ENCODE data around the gene IDI1. TPM values are rescaled to one million over a fixed set of nuclear protein-coding genes. Genes with fewer than 3 reads are reported as not detected.

The IDI1 gene
- polyA plus RNA-seq, 1 of the 3 experiments (the other 2 are of a cell fraction), result 15.9 TPM

DNA sequence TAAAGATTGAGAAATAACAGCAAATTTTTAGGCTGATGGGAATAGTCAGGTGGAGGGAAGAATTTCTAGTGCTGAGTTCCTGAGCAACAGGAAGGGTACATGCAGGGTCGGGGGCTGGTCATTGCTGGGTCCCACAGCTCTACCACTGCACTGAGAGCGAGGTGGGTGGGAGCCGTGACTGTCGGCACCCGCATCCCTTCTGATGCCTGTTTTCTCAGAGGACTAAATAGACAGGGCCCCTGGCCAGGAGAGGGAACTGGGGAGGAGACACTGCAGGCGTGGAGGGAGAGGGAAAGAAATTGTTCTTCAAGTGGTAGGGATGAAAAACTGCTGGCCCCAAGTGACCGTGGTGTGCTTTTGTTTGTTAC, 53.4 kb downstream of the IDI1 start:
- ChIA-PET CTCF (no interaction called here), POLR2A (no interaction called here)
- peaks cover 76 to 84% of the 10 kb centered on the region in 2 experiments for H3K36me3 ChIP-seq (replicated peaks in 1 of 2; ENCODE audit: control insufficient read depth in 1 of 2, insufficient read depth in 2 of 2, low read length in 1 of 2)
- H3K4me1 ChIP-seq (ENCODE audit: control insufficient read depth in 1 of 2, insufficient read depth in 2 of 2, low read depth in 1 of 2, low read length in 1 of 2), result peaks cover 0 to 9% of the 10 kb centered on the region in 2 experiments; a peak in 1 of 4 replicates
- no peak overlapping the region for H3K4me3 ChIP-seq (ENCODE audit: low read depth in 2 of 2, low read length in 1 of 2)
- H3K9me3 ChIP-seq, result no peaks in the 10 kb centered on the region
- 94% methylated on average over 7 of the region's 7 CpGs for WGBS (ENCODE audit: low lambda C conversion rate)
- no peaks in the 10 kb centered on the region for H3K27me3 ChIP-seq (ENCODE audit: insufficient read depth)
- peaks cover 96% of the 10 kb centered on the region for H3K79me2 ChIP-seq (ENCODE audit: insufficient read depth)
- H2AFZ ChIP-seq (ENCODE audit: low read depth), result no peak overlapping the region
- H4K20me1 ChIP-seq (ENCODE audit: insufficient read depth), result peaks cover 45% of the 10 kb centered on the region
- no peak overlapping the region for H3K4me2 ChIP-seq
- no peaks in the 10 kb centered on the region for H3K9me2 ChIP-seq
- H3K27ac ChIP-seq (ENCODE audit: low read depth in 2 of 2, low read length in 1 of 2), result no peak overlapping the region
- peaks cover 3% of the 10 kb centered on the region for H3F3A ChIP-seq (replicated peaks; ENCODE audit: insufficient read depth)
- TF ChIP-seq FOSL2 (IDR thresholded peaks at IDR 0.05; ENCODE audit: borderline replicate concordance, low read depth) (no peak), GABPA (IDR thresholded peaks at IDR 0.05; ENCODE audit: low read depth) (no peak), RXRA (IDR thresholded peaks at IDR 0.05; ENCODE audit: borderline replicate concordance, low read depth) (no peak), SMC3 (IDR thresholded peaks at IDR 0.05; ENCODE audit: low read depth, low read length) (no peak), EZH2phosphoT487 (IDR thresholded peaks at IDR 0.05; ENCODE audit: borderline replicate concordance, low read depth) (no peak), YY1 (IDR thresholded peaks at IDR 0.05; ENCODE audit: low read depth) (no peak), POLR2AphosphoS5 (IDR thresholded peaks at IDR 0.05; ENCODE audit: low read depth, low read length) (no peak)
- TF ChIP-seq, protein P1, sequence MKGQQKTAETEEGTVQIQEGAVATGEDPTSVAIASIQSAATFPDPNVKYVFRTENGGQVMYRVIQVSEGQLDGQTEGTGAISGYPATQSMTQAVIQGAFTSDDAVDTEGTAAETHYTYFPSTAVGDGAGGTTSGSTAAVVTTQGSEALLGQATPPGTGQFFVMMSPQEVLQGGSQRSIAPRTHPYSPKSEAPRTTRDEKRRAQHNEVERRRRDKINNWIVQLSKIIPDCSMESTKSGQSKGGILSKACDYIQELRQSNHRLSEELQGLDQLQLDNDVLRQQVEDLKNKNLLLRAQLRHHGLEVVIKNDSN (IDR thresholded peaks at IDR 0.05; ENCODE audit: borderline replicate concordance, low read depth), result no peak
- TF ChIP-seq, protein P2, sequence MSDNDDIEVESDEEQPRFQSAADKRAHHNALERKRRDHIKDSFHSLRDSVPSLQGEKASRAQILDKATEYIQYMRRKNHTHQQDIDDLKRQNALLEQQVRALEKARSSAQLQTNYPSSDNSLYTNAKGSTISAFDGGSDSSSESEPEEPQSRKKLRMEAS (IDR thresholded peaks at IDR 0.05; ENCODE audit: low read depth), result no peak
- H3K9ac ChIP-seq, result no peak overlapping the region
- DNase-seq, result no peak

DNA sequence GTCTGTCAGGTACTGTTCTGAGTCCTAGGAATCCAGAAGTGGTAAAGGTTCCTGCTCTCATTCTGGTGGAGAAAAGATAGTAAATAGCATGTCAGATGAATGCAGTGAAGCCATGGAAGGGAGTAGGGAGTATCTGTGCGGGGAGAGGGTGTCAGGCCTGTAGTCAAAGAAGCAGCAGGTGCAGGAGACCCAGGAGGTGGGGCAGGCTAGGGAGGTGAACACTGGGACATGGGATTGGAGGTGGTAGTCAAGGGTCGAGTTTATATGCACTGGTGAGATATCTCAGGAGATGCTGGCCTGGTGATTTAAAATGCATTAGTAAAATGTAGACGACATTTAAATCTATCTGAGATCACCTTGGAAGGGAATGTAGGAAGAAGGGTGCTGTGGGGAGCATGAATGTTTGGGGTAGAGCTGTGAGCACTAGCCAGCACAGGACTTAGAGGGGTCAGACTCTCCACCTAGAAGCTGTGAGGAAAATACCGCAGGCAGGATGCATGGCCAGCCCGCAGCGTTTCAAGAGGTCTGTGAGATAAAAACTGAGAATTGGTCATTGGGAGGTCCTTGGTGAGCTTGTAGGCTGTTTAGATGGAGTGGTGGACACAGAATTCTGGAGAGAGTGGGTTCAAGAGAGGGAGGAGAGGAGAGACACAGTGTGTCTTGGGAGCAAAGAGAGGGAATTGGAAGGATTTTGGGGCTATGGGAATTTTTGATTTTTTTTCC, 53.9 kb downstream of the IDI1 start:
- no peaks in the 10 kb centered on the region for H3K9me2 ChIP-seq
- WGBS (ENCODE audit: low lambda C conversion rate), result 92% methylated on average over 6 of the region's 6 CpGs
- H3K4me3 ChIP-seq (ENCODE audit: low read depth in 2 of 2, low read length in 1 of 2), result no peak overlapping the region
- no peak overlapping the region for H3K9ac ChIP-seq
- TF ChIP-seq TAF1 (IDR thresholded peaks at IDR 0.05; ENCODE audit: borderline replicate concordance, low read depth, low read length), result no peak
- TF ChIP-seq EP300 (IDR thresholded peaks at IDR 0.05; ENCODE audit: borderline replicate concordance in 1 of 2, low read depth in 1 of 2, low read length in 1 of 2), result no peak
- no peak for TF ChIP-seq RFX5 (IDR thresholded peaks at IDR 0.05; ENCODE audit: low read length)
- TF ChIP-seq, protein P3, sequence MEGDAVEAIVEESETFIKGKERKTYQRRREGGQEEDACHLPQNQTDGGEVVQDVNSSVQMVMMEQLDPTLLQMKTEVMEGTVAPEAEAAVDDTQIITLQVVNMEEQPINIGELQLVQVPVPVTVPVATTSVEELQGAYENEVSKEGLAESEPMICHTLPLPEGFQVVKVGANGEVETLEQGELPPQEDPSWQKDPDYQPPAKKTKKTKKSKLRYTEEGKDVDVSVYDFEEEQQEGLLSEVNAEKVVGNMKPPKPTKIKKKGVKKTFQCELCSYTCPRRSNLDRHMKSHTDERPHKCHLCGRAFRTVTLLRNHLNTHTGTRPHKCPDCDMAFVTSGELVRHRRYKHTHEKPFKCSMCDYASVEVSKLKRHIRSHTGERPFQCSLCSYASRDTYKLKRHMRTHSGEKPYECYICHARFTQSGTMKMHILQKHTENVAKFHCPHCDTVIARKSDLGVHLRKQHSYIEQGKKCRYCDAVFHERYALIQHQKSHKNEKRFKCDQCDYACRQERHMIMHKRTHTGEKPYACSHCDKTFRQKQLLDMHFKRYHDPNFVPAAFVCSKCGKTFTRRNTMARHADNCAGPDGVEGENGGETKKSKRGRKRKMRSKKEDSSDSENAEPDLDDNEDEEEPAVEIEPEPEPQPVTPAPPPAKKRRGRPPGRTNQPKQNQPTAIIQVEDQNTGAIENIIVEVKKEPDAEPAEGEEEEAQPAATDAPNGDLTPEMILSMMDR (IDR thresholded peaks at IDR 0.05), result no peak
- TF ChIP-seq GABPA (IDR thresholded peaks at IDR 0.05; ENCODE audit: low read depth), result no peak
- TF ChIP-seq GATA2 (CRISPR knock-in tag; IDR thresholded peaks at IDR 0.05), result no peak
- TF ChIP-seq SMC3 (IDR thresholded peaks at IDR 0.05; ENCODE audit: low read depth, low read length), result no peak
- TF ChIP-seq MXI1 (IDR thresholded peaks at IDR 0.05; ENCODE audit: low read depth, low read length), result no peak
- TF ChIP-seq SIN3A (IDR thresholded peaks at IDR 0.05; ENCODE audit: borderline replicate concordance, low read depth, low read length), result no peak
- TF ChIP-seq RXRA (IDR thresholded peaks at IDR 0.05; ENCODE audit: borderline replicate concordance, low read depth), result no peak
- no peak for TF ChIP-seq YY1 (IDR thresholded peaks at IDR 0.05; ENCODE audit: low read depth)
- no peak for TF ChIP-seq RAD21 (IDR thresholded peaks at IDR 0.05; ENCODE audit: low read length)
- TF ChIP-seq, protein P4, sequence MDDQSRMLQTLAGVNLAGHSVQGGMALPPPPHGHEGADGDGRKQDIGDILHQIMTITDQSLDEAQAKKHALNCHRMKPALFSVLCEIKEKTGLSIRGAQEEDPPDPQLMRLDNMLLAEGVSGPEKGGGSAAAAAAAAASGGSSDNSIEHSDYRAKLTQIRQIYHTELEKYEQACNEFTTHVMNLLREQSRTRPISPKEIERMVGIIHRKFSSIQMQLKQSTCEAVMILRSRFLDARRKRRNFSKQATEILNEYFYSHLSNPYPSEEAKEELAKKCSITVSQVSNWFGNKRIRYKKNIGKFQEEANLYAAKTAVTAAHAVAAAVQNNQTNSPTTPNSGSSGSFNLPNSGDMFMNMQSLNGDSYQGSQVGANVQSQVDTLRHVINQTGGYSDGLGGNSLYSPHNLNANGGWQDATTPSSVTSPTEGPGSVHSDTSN (IDR thresholded peaks at IDR 0.05), result no peak
- no peak for TF ChIP-seq ELF1 (IDR thresholded peaks at IDR 0.05)
- no peak for TF ChIP-seq FOXJ3 (CRISPR knock-in tag; IDR thresholded peaks at IDR 0.05)
- no peak for TF ChIP-seq JUND (IDR thresholded peaks at IDR 0.05)
- TF ChIP-seq MEF2A (IDR thresholded peaks at IDR 0.05; ENCODE audit: borderline replicate concordance, low read depth), result no peak
- TF ChIP-seq, protein P1 (IDR thresholded peaks at IDR 0.05; ENCODE audit: borderline replicate concordance, low read depth), result no peak
- ChIA-PET POLR2A (no interaction called here), CTCF (no interaction called here)
- H3K4me2 ChIP-seq, result no peak overlapping the region
- no peak overlapping the region for H2AFZ ChIP-seq (ENCODE audit: low read depth)
- no peak overlapping the region for H3K27ac ChIP-seq (ENCODE audit: low read depth in 2 of 2, low read length in 1 of 2)
- no peak for DNase-seq
- H3K27me3 ChIP-seq (ENCODE audit: insufficient read depth), result no peaks in the 10 kb centered on the region
- peaks cover 0 to 9% of the 10 kb centered on the region in 2 experiments; a peak in 1 of 4 replicates for H3K4me1 ChIP-seq (ENCODE audit: control insufficient read depth in 1 of 2, insufficient read depth in 2 of 2, low read depth in 1 of 2, low read length in 1 of 2)
- H3K36me3 ChIP-seq (replicated peaks in 1 of 2; ENCODE audit: control insufficient read depth in 1 of 2, insufficient read depth in 2 of 2, low read length in 1 of 2), result peaks cover 73 to 83% of the 10 kb centered on the region in 2 experiments
- peaks cover 51% of the 10 kb centered on the region for H4K20me1 ChIP-seq (ENCODE audit: insufficient read depth)
- H3K79me2 ChIP-seq (ENCODE audit: insufficient read depth), result peaks cover 97% of the 10 kb centered on the region
- H3F3A ChIP-seq (replicated peaks; ENCODE audit: insufficient read depth), result peaks cover 3% of the 10 kb centered on the region
- H3K9me3 ChIP-seq, result no peaks in the 10 kb centered on the region
